Fibroblast of the aortic adventitia (primary cell): Measurements from ENCODE around the gene KLHL29. TPM values are rescaled to one million over a fixed set of nuclear protein-coding genes. Genes with fewer than 3 reads are reported as not detected.

Experiments used
- DNase-seq: peaks from one replicate; pipeline ENCODE4 v3.0.0-alpha.2; 2010; ENCODE audit warnings: low read depth
- H3K4me3 ChIP-seq: 2 replicates; pipeline ENCODE4 v1.5.1; 2011; ENCODE audit warnings: low read depth, mild to moderate bottlenecking, control low read depth, low read length, moderate library complexity
- CTCF ChIP-seq: IDR thresholded peaks from 2 replicates; pipeline ENCODE4 v1.5.1; 2011; ENCODE audit warnings: mild to moderate bottlenecking, low read length, control low read depth, inconsistent platforms; ENCODE audit not compliant: insufficient read depth
- total RNA-seq: library from RNA; depleted of rRNA; stranded (reverse); fragments of >200 nt; gene quantifications from 2 replicates; pipeline ENCODE4 v1.2.3, GENCODE V29; 2012; ENCODE audit warnings: low replicate concordance

KLHL29 gene
- total RNA-seq, 1 donor, result 4.7 TPM

- no peak overlapping the region for H3K4me3 ChIP-seq
- no peak for TF ChIP-seq CTCF
- no peak for DNase-seq
Measured at GRCh38 chr2:23632386-23632785, 247.4 kb downstream of the KLHL29 start.

- TF ChIP-seq CTCF, result no peak
- no peak for DNase-seq
- no peak overlapping the region for H3K4me3 ChIP-seq
Measured at GRCh38 chr2:23632831-23633395, 247.9 kb downstream of the KLHL29 start.

GRCh38 chr2:23633966-23634365 lies 249.0 kb downstream of the KLHL29 start:
- no peak for DNase-seq
- no peak for TF ChIP-seq CTCF

GRCh38 chr2:23635442-23636340 lies 250.7 kb downstream of the KLHL29 start:
- DNase-seq, result no peak
- TF ChIP-seq CTCF, result no peak
- H3K4me3 ChIP-seq, result no peak overlapping the region

More at GRCh38 chr2:23633966-23634365, 249.0 kb downstream of the KLHL29 start:
- no peak overlapping the region for H3K4me3 ChIP-seq

GRCh38 chr2:23636426-23636825 lies 251.4 kb downstream of the KLHL29 start:
- TF ChIP-seq CTCF, result peak; percentile 40
- peak; percentile 48 for DNase-seq

GRCh38 chr2:23637011-23637778 lies 252.2 kb downstream of the KLHL29 start:
- peak; percentile 85 for DNase-seq
- H3K4me3 ChIP-seq, result no peak overlapping the region
- no peak for TF ChIP-seq CTCF

More at GRCh38 chr2:23636426-23636825, 251.4 kb downstream of the KLHL29 start:
- H3K4me3 ChIP-seq, result no peak overlapping the region
